A549 (cell line): Measurements from ENCODE around the gene TXNRD2.

Experiments used
- CTCF ChIP-seq: fragments of >200 bp; sonication (Bioruptor Twin); formaldehyde crosslinking; IDR thresholded peaks from 3 replicates; pipeline ENCODE4 v1.5.1; 2016
- ELK1 ChIP-seq: fragments of 150-350 bp; IDR thresholded peaks from 2 replicates; pipeline ENCODE4 v1.6.1; 2014; ENCODE audit warnings: low read depth, mild to moderate bottlenecking, low read length
- FOSB ChIP-seq: fragments of 250-450 bp; sonication (Bioruptor Pico); IDR thresholded peaks from 2 replicates; pipeline ENCODE4 v1.5.0; 2020; ENCODE audit warnings: mild to moderate bottlenecking, moderate library complexity
- MAFK ChIP-seq: fragments of 450-650 bp; IDR thresholded peaks from 2 replicates; pipeline ENCODE4 v1.6.1; 2014; ENCODE audit not compliant: partially characterized antibody
- MAX ChIP-seq: IDR thresholded peaks from 2 replicates; pipeline ENCODE4 v1.6.1; 2012
- USF2 ChIP-seq: fragments of 450-650 bp; IDR thresholded peaks from 2 replicates; pipeline ENCODE4 v1.6.1; 2014; ENCODE audit warnings: antibody characterized with exemption

GRCh38 chr22:19965771-19966709 lies 24.4 kb upstream of the TXNRD2 start:
- TF ChIP-seq MAFK (no peak), CTCF (no peak), ELK1 (no peak), FOSB (CRISPR knock-in tag) (no peak), MAX (no peak), USF2 (no peak)
